Measurements from ENCODE around the gene CD4.

The CD4 gene

GRCh38 chr12:6758506-6759095 is 30.7 kb upstream of the CD4 start:
- H3K27ac ChIP-seq: no peak overlapping the region
- TF ChIP-seq CTCF (conservative IDR thresholded peaks at IDR 0.05) (no peak), ZFX (IDR thresholded peaks at IDR 0.05) (no peak)

- TF ChIP-seq CTCF (conservative IDR thresholded peaks at IDR 0.05) (no peak), ZFX (IDR thresholded peaks at IDR 0.05) (no peak)
- no peak overlapping the region for H3K27ac ChIP-seq
Observed at GRCh38 chr12:6759741-6760140, 29.6 kb upstream of the CD4 start.

GRCh38 chr12:6763380-6763779 is 25.9 kb upstream of the CD4 start:
- peak overlapping the region; percentile 87 for H3K27ac ChIP-seq
- TF ChIP-seq ZFX (IDR thresholded peaks at IDR 0.05) (no peak), CTCF (conservative IDR thresholded peaks at IDR 0.05) (no peak)

- TF ChIP-seq ZFX (IDR thresholded peaks at IDR 0.05) (no peak), CTCF (conservative IDR thresholded peaks at IDR 0.05) (no peak)
Observed at GRCh38 chr12:6764011-6764828, 25.1 kb upstream of the CD4 start.

DNA sequence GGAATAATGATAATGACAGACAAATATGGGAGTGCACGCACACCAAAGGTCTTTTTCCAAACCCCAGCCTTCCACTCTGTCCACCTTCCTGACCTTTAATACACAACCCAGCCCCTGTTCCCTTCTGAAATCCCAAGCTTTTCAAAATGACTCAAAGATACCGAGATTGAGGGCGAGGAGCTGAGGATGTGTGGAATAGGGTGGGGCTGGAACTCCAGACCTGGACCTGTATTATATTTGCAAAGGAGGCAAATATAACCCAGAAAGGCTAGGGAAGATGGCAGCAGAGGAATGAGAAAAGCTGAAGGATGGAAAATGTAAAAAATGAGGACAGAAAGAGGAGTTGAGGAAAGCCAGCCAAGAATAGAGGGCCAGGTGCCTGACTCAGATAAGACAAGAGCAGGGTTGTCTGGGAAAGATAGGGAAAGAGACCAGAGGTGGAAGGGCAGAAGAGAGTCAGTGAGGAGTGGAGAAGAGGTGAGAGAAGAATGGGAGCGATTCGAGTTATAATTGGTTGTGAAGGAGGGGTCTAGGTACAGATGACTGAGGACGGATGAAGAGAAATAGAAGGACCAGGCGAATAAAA is 24.2 kb upstream of the CD4 start:
- peak overlapping the region; percentile 87 for H3K27ac ChIP-seq

More at GRCh38 chr12:6764011-6764828, 25.1 kb upstream of the CD4 start:
- H3K27ac ChIP-seq: peak overlapping the region; percentile 87

DNA sequence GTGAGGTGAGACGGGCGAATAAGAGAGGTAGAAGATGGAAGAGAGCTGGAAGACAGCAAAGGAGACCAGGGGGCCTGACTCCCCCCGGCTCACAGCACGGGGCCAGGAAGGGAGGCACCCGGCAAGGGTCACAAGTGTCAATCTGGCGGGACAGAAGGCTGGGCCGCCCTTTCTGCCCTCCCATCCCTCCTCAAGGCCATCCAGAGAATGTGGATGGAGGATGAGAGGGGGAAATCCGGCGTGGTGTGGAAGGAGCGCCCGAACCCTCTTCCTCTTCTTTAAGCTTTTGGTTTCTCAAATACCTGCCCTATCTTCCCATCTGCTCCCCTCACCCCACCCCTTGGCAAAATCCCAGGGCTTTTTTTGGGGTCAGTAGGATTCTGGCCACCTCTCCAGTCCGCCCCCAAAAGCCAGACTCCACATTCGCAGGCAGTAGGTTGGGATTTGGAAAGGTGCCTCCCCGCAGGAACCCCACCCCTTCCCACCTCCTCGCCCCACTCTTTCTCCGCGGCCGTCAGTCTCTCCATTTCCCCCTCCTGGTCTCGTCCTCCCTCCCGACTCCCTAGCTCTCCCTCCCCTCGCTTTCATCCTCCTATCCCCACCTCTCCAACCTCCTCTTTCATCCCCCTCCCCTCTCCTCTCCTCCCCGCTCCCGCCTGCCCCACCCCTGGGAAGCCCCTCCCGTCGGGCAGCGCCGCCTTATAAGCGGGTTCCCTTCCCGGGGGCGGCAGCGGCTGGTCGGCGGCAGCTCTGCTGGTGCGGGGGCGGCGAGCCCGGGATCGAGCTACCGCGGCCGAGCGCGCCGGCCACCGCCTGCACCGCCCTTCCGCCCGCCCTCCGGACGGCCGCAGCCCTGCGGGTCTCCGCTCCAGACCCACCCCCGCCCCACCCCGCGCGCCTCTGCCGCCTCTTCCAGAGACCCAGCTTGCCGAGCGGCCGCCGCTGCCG is 23.4 kb upstream of the CD4 start, which contains the start of gene PTMS:
PTMS (plus strand) TSS at position 730 of the 948 bp plus-strand sequence. CDS start 343 bp downstream, outside the sequence.
- peak within 1 kb of the TSS; percentile 87 for H3K27ac ChIP-seq
- TF ChIP-seq CTCF (conservative IDR thresholded peaks at IDR 0.05): no peak

More for the DNA sequence above, 24.2 kb upstream of the CD4 start:
- TF ChIP-seq CTCF (conservative IDR thresholded peaks at IDR 0.05) (no peak), ZFX (IDR thresholded peaks at IDR 0.05) (no peak)

Measured in C4-2B (cell line).